Thymus (tissue), 11 donors: ENCODE measurements around the gene CSNK1A1L. TPM values are rescaled to one million over a fixed set of nuclear protein-coding genes. Genes with fewer than 3 reads are reported as not detected.
"Not testable (repeated sequence)": the region's sequence is repeated elsewhere in the genome, so short reads cannot be mapped to it uniquely, and the experiment has no call there.

ENCODE experiments used
- DNase-seq, 9 donors: peaks; one replicate each; pipeline ENCODE4 v3.0.0-alpha.2; 2013; ENCODE audit warnings: low spot score in 9 of 9, low read depth in 6 of 9, missing footprints in 1 of 9
- H3K27ac ChIP-seq, 2 donors: one replicate each; pipeline ENCODE4 v1.5.1; 2013; ENCODE audit warnings: control low read depth in 1 of 2, low read depth in 1 of 2, low read length in 1 of 2, mild to moderate bottlenecking in 1 of 2, moderate library complexity in 1 of 2
- H3K27me3 ChIP-seq, 2 donors: one replicate each; pipeline ENCODE4 v1.5.1; 2013; ENCODE audit warnings: low read length in 1 of 2; ENCODE audit not compliant: control insufficient read depth in 2 of 2, insufficient read depth in 1 of 2
- H3K36me3 ChIP-seq, 2 donors: one replicate each; pipeline ENCODE4 v1.5.1; 2013; ENCODE audit warnings: low read length in 1 of 2, mild to moderate bottlenecking in 1 of 2, moderate library complexity in 1 of 2; ENCODE audit not compliant: control insufficient read depth in 2 of 2, insufficient read depth in 2 of 2
- H3K4me1 ChIP-seq, 2 donors: one replicate each; pipeline ENCODE4 v1.5.1; 2013; ENCODE audit warnings: low read length in 2 of 2; ENCODE audit not compliant: control insufficient read depth in 2 of 2, insufficient read depth in 2 of 2
- H3K4me3 ChIP-seq, 2 donors: one replicate each; pipeline ENCODE4 v1.5.1; 2013; ENCODE audit warnings: low read length in 2 of 2, control low read depth in 1 of 2, mild to moderate bottlenecking in 1 of 2
- H3K9me3 ChIP-seq, 2 donors: one replicate each; pipeline ENCODE4 v1.5.1; 2013; ENCODE audit warnings: low read length in 1 of 2, mild to moderate bottlenecking in 1 of 2; ENCODE audit not compliant: control insufficient read depth in 2 of 2, insufficient read depth in 1 of 2
- WGBS: extraction: QIAGEN DNeasy Blood & Tissue Kit; methylation state at CpG from one replicate; pipeline ENCODE4 v1.1.7; 2013; 5-methylcytosine and 5-hydroxymethylcytosine counted together
- polyA plus RNA-seq: library from polyadenylated mRNA; stranded (reverse); fragments of 200-250 nt; gene quantifications from one replicate; pipeline ENCODE4 v1.2.3, GENCODE V29; 2013
- total RNA-seq: library from RNA; stranded (reverse); fragments of 120-200 nt; gene quantifications from one replicate; pipeline ENCODE4 v1.2.4, GENCODE V29; 2013
- donor health status: healthy.

CSNK1A1L gene
- total and polyA plus RNA-seq, 2 donors, result not detected

GRCh38 chr13:37058910-37059847, 46.3 kb downstream of the CSNK1A1L start, which contains the start of gene SUPT20H:
TSS of gene SUPT20H (minus strand) at chr13:37059688. CDS start at chr13:37051490, 8,198 bp downstream.
- Histone ChIP-seq H3K9me3 (no peaks in the 10 kb centered on the region), H3K27ac (peak within 1 kb of the TSS; percentile 91 to 96), H3K27me3 (no peaks in the 10 kb centered on the region), H3K4me3 (peak within 1 kb of the TSS; percentile 83 to 95), H3K36me3 (peaks cover 0 to 4% of the 10 kb centered on the region in 2 donors), H3K4me1 (peaks cover 2 to 9% of the 10 kb centered on the region in 2 donors)
- under 1% methylated on average over 75 of the region's 75 CpGs for WGBS
- DNase-seq, result peak; percentile 73 to 94 (median 88)

- H3K36me3 ChIP-seq, H3K9me3 ChIP-seq, H3K27me3 ChIP-seq, DNase-seq, H3K4me1 ChIP-seq, H3K27ac ChIP-seq, H3K4me3 ChIP-seq: not testable (repeated sequence)
- 100% methylated on average over 2 of the region's 2 CpGs for WGBS
These were observed 49.2 kb downstream of the CSNK1A1L start for GRCh38 chr13:37056228-37056627.

Other genes with a start within 250 kb of the CSNK1A1L start
- 0.52 TPM for gene SMAD9, start 185.4 kb downstream of the CSNK1A1L start, total RNA-seq
- 1.9 TPM for gene SMAD9, start 185.4 kb downstream of the CSNK1A1L start, polyA plus RNA-seq
- gene ALG5, start 106.3 kb downstream of the CSNK1A1L start, total RNA-seq, result 33.9 TPM
- 43.0 TPM for gene ALG5, start 106.3 kb downstream of the CSNK1A1L start, polyA plus RNA-seq
- 61.4 TPM for gene EXOSC8, start 104.9 kb downstream of the CSNK1A1L start, total RNA-seq
- 112 TPM for gene EXOSC8, start 104.9 kb downstream of the CSNK1A1L start, polyA plus RNA-seq
- gene SUPT20H, start 46.0 kb downstream of the CSNK1A1L start, total RNA-seq, result 31.3 TPM
- gene SUPT20H, start 46.0 kb downstream of the CSNK1A1L start, polyA plus RNA-seq, result 45.4 TPM